A549 treated with CpdA at 1 μM for 4 hours (cell line): Measurements from ENCODE around the gene TUBB8B. TPM values are rescaled to one million over a fixed set of nuclear protein-coding genes. Genes with fewer than 3 reads are reported as not detected.

ENCODE experiments used
- total RNA-seq: library from RNA; stranded (reverse); fragments of 200-300 nt; extraction: Qiagen RNA extraction; gene quantifications from 5 replicates; pipeline ENCODE4 v1.2.3, GENCODE V29; 2022; ENCODE audit warnings: low read depth

TUBB8B gene
- total RNA-seq = not detected in 5 replicates

DNA sequence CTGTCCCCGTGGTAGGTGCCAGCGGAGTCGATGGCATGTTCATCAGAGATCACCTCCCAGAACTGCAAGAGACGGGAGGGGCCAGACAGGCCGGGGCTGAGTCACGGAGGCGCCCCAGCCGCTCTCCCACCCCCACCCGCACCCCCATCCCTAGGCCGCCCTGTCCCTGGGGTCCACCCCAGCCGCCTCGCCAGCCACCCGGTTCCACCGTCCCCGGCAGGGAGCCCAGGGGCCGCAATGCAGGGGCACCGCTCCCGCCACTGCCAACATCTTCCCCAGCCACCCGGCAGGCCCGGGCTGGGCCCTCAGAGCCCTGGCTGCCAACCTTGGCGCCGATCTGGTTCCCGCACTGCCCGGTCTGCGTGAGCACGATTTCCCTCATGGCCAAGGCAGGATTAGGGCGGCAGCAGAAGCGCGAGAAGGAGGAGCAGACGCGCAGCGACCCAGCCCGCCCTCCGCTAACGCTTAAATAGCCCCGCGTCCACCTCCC is at the start of gene TUBB8B:
Gene TUBB8B, minus strand, starts transcription at position 440 of the 490 bp plus-strand sequence. Its CDS starts 58 bp downstream, at position 382.

Other genes starting within 250 kb of the TUBB8B start
- gene USP14, start 108.9 kb upstream of the TUBB8B start, total RNA-seq = 63.5 to 71.1 TPM (median 64.9 TPM) in 5 replicates
- 18.1 to 27.6 TPM (median 20.4 TPM) in 5 replicates for gene THOC1, start 218.4 kb upstream of the TUBB8B start, total RNA-seq